ENCODE data around the gene ZNF292. TPM values are rescaled to one million over a fixed set of nuclear protein-coding genes. Genes with fewer than 3 reads are reported as not detected.

ZNF292 gene
- 177 TPM for total RNA-seq

DNA sequence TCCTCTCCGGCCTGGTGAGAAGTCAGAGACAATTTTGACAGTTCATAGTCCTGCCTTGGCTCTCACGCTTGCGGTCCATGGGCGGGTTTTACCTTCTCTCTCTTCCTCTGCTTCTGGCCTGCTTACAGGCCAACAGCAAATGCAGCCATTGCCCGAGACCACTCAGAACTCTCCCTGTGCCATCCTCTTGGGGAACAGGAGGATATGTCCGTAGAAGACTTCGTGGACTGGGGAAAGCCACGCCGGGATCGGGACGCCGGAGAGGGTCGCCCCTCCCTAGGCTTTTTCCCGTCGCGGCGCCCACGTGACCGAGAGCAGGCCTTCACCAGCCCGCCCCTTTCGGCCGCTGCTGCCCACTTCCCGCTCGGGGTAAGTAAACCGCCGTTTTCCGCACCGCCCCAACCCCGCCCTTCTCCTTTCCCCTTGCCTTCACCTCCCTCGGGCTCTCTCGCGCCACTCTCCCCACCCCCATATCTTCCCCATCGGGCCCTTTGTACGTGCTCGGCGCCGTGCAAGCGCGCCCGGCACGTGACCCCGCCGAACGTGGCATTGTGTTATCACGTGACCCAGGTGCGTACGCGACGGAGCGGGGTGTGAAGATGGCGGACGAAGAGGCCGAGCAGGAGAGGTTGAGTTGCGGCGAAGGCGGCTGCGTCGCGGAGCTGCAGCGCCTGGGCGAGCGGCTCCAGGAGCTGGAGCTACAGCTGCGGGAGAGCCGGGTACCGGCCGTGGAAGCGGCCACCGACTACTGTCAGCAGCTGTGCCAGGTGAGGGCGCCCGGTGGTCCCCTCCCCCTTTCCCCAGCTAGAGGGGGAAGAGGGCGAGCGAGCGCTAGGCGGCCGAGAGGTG is at the start of gene ZNF292:
ZNF292 (plus strand) TSS at position 573 of the 849 bp plus-strand sequence; CDS start at position 600, 27 bp downstream.

Other genes with a start within 250 kb of the ZNF292 start
- gene HTR1E, start 218.0 kb upstream of the ZNF292 start, total RNA-seq, result 0.33 TPM
- not detected for gene CGA, start 60.5 kb upstream of the ZNF292 start, total RNA-seq
- gene SMIM8, start 167.0 kb downstream of the ZNF292 start, total RNA-seq, result 31.7 TPM
- not detected for gene GJB7, start 173.7 kb downstream of the ZNF292 start, total RNA-seq
- 8.0 TPM for gene C6orf163, start 189.2 kb downstream of the ZNF292 start, total RNA-seq

All from camera-type eye (tissue), 1 donor.